NT2/D1 (cell line): ENCODE data around the gene PITRM1.

ENCODE experiments used
- DNase-seq: peaks from one replicate; pipeline ENCODE4 v3.0.0-alpha.2; 2011; ENCODE audit warnings: low read depth, low spot score
- H3K27me3 ChIP-seq: 2 replicates; pipeline ENCODE4 v1.6.0; 2011; ENCODE audit warnings: mild to moderate bottlenecking; ENCODE audit not compliant: insufficient read length, insufficient read depth
- H3K36me3 ChIP-seq: 2 replicates; pipeline ENCODE4 v1.6.1; 2011; ENCODE audit warnings: mild to moderate bottlenecking, low read length, mixed read lengths; ENCODE audit not compliant: insufficient read depth, insufficient read length
- H3K4me1 ChIP-seq: 2 replicates; pipeline ENCODE4 v1.5.1; 2011; ENCODE audit not compliant: insufficient read depth, insufficient read length
- H3K4me3 ChIP-seq: 2 replicates; pipeline ENCODE4 v1.5.1; 2011; ENCODE audit warnings: low read depth; ENCODE audit not compliant: insufficient read length
- H3K9ac ChIP-seq: 2 replicates; pipeline ENCODE4 v1.6.0; 2011; ENCODE audit warnings: low read depth; ENCODE audit not compliant: insufficient read length
- H3K9me3 ChIP-seq: 2 replicates; pipeline ENCODE4 v1.5.1; 2011; ENCODE audit warnings: mild to moderate bottlenecking, low read length; ENCODE audit not compliant: insufficient read depth
- SUZ12 ChIP-seq: IDR thresholded peaks from 2 replicates; pipeline ENCODE4 v1.6.1; 2011; ENCODE audit not compliant: insufficient read length, insufficient read depth; ENCODE audit errors: extremely low read depth
- YY1 ChIP-seq: IDR thresholded peaks from 2 replicates; pipeline ENCODE4 v1.6.1; 2011; ENCODE audit not compliant: insufficient read length, insufficient read depth
- ZNF274 ChIP-seq: IDR thresholded peaks from 2 replicates; pipeline ENCODE4 v1.6.1; 2011; ENCODE audit warnings: mild to moderate bottlenecking, low read depth, low read length

Gene PITRM1

GRCh38 chr10:3159152-3159551 is 13.4 kb downstream of the PITRM1 start:
- Histone ChIP-seq H3K27me3 (no peaks in the 10 kb centered on the region), H3K9me3 (no peaks in the 10 kb centered on the region), H3K36me3 (peaks cover 71% of the 10 kb centered on the region), H3K9ac (no peak overlapping the region), H3K4me3 (no peak overlapping the region), H3K4me1 (no peaks in the 10 kb centered on the region)
- TF ChIP-seq ZNF274 (no peak), SUZ12 (no peak), YY1 (no peak)
- DNase-seq: no peak

- DNase-seq: no peak
- TF ChIP-seq YY1: no peak
- TF ChIP-seq SUZ12: no peak
- no peak for TF ChIP-seq ZNF274
- no peaks in the 10 kb centered on the region for H3K4me1 ChIP-seq
- H3K9ac ChIP-seq: no peak overlapping the region
- H3K9me3 ChIP-seq: no peaks in the 10 kb centered on the region
- no peaks in the 10 kb centered on the region for H3K27me3 ChIP-seq
- H3K36me3 ChIP-seq: peaks cover 78% of the 10 kb centered on the region
- no peak overlapping the region for H3K4me3 ChIP-seq
Observed at GRCh38 chr10:3154666-3155065, 17.9 kb downstream of the PITRM1 start.

GRCh38 chr10:3152566-3152935 is 20.0 kb downstream of the PITRM1 start:
- Histone ChIP-seq H3K27me3 (no peaks in the 10 kb centered on the region), H3K9ac (no peak overlapping the region), H3K36me3 (peaks cover 87% of the 10 kb centered on the region), H3K4me3 (no peak overlapping the region), H3K9me3 (no peaks in the 10 kb centered on the region), H3K4me1 (no peaks in the 10 kb centered on the region)
- TF ChIP-seq YY1: no peak
- no peak for TF ChIP-seq SUZ12
- no peak for TF ChIP-seq ZNF274
- no peak for DNase-seq

GRCh38 chr10:3151889-3152565 is 20.6 kb downstream of the PITRM1 start:
- Histone ChIP-seq H3K9me3 (no peaks in the 10 kb centered on the region), H3K36me3 (peaks cover 86% of the 10 kb centered on the region), H3K4me3 (no peak overlapping the region), H3K27me3 (no peaks in the 10 kb centered on the region), H3K4me1 (no peaks in the 10 kb centered on the region), H3K9ac (no peak overlapping the region)
- TF ChIP-seq YY1 (no peak), ZNF274 (no peak), SUZ12 (no peak)
- DNase-seq: no peak

- DNase-seq: no peak
- no peak for TF ChIP-seq YY1
- no peak for TF ChIP-seq SUZ12
- no peak for TF ChIP-seq ZNF274
- H3K4me1 ChIP-seq: no peaks in the 10 kb centered on the region
- H3K4me3 ChIP-seq: no peak overlapping the region
- H3K27me3 ChIP-seq: no peaks in the 10 kb centered on the region
- no peak overlapping the region for H3K9ac ChIP-seq
- H3K9me3 ChIP-seq: no peaks in the 10 kb centered on the region
- H3K36me3 ChIP-seq: peaks cover 85% of the 10 kb centered on the region
Observed at GRCh38 chr10:3150961-3151360, 21.6 kb downstream of the PITRM1 start.

GRCh38 chr10:3150366-3150765 is 22.2 kb downstream of the PITRM1 start:
- Histone ChIP-seq H3K36me3 (peaks cover 87% of the 10 kb centered on the region), H3K4me1 (no peaks in the 10 kb centered on the region), H3K4me3 (no peak overlapping the region), H3K9ac (no peak overlapping the region), H3K27me3 (no peaks in the 10 kb centered on the region), H3K9me3 (no peaks in the 10 kb centered on the region)
- no peak for TF ChIP-seq SUZ12
- DNase-seq: no peak

GRCh38 chr10:3149918-3150317 is 22.7 kb downstream of the PITRM1 start:
- H3K9ac ChIP-seq: no peak overlapping the region
- TF ChIP-seq YY1 (no peak), SUZ12 (no peak), ZNF274 (no peak)
- H3K4me3 ChIP-seq: no peak overlapping the region
- no peaks in the 10 kb centered on the region for H3K27me3 ChIP-seq
- H3K36me3 ChIP-seq: peaks cover 87% of the 10 kb centered on the region
- DNase-seq: no peak
- H3K9me3 ChIP-seq: no peaks in the 10 kb centered on the region
- no peaks in the 10 kb centered on the region for H3K4me1 ChIP-seq
